GM21423 (cell line): Measurements from ENCODE around the gene KCNK10.

Experiments used
- ATAC-seq: cut with Tn5 transposase; IDR thresholded peaks from one replicate; pipeline ENCODE4 v1.9.1; 2021; ENCODE audit warnings: mild to moderate bottlenecking, moderate library complexity; ENCODE audit not compliant: unreplicated experiment

KCNK10 gene

DNA sequence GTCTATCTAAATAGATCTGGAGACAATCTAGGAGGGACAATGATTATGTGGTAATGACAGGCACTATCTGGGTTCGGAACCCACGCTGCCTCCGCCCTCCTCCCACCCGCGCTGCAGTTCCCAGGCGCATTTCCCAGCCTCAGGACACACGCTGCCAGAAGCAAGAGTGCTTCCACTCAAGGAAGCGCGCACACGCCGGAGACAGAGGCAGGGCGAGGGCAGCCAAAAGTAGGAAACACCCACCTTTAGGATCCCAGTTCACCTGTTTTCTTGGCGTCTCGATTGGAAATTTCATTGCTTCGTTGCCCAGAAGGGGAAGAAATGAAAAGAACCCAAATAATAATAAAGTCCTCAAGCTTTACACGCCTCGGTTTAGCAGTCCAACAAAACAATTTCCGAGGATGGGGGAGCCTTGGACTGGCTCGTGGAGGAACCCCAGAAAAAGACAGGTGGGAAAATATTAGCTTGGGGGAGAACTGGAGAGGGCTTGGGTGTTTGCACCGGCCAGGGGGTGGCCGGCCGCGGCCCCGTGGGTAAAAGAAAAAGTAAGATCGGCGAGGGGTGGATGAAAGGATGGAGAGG lies 474 bp downstream of the KCNK10 start:
- no peak for ATAC-seq

- no peak for ATAC-seq
Measured at GRCh38 chr14:88321692-88322503, 1.2 kb downstream of the KCNK10 start.

GRCh38 chr14:88318406-88318805 lies 4.7 kb downstream of the KCNK10 start:
- ATAC-seq, result no peak

DNA sequence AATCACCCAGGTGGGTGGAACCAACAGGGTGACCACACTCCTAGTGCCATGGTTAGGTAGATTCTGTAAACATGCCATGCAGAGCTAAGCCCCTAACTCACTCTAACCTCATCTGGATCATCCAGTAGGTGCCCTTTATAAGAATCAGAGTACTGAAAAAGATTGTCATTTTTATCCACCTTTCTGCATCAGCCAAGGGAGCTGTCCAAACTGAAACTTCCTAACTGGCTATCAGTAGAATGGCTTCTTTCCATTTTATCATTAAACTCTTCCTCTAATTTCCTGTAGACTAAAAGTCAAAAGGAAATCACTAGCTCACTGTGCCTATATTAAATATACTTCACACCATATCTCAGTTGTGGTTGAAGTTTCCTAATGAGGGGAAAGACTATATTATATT lies 6.5 kb downstream of the KCNK10 start:
- ATAC-seq, result no peak

GRCh38 chr14:88312257-88312656 lies 10.8 kb downstream of the KCNK10 start:
- ATAC-seq, result no peak

DNA sequence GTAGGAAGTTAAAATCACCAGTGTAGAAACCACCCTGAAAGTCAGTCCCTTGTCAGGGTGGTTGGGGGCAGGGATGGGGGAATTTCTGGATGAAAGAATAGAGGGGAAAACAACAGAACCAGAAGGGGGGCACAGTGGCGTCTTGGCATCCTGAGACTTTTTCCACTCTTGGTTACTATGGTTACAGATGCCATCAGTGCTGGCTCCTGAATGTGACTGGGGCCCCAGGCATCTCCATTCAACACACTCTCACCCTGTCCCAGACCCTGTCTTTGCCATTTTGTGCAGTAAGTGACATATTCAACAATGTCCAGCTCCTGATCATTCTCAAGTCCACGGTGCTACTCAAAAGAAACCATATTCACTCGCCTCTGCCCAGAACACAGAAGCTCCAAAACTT lies 11.3 kb downstream of the KCNK10 start:
- no peak for ATAC-seq

DNA sequence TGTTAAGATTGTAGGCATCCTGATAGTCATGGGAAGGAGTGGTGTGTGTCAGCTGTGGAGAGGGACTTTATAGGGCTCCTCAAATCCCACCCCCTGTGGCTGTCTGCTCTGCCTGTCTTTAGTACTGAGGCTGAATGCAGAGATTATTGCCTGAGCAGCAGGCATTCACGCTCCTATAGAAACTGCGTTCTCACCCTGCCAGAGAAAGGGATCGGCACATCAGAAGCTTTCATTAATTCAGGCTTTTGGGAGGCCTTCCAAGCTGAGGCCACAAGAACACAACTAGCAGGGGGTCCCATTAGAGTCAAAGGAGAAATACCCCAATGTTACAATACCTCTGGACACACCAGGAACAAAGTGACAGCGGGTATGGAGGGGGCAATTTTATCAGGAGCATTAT lies 12.6 kb downstream of the KCNK10 start:
- ATAC-seq, result no peak

GRCh38 chr14:88310021-88310420 lies 13.0 kb downstream of the KCNK10 start:
- no peak for ATAC-seq

DNA sequence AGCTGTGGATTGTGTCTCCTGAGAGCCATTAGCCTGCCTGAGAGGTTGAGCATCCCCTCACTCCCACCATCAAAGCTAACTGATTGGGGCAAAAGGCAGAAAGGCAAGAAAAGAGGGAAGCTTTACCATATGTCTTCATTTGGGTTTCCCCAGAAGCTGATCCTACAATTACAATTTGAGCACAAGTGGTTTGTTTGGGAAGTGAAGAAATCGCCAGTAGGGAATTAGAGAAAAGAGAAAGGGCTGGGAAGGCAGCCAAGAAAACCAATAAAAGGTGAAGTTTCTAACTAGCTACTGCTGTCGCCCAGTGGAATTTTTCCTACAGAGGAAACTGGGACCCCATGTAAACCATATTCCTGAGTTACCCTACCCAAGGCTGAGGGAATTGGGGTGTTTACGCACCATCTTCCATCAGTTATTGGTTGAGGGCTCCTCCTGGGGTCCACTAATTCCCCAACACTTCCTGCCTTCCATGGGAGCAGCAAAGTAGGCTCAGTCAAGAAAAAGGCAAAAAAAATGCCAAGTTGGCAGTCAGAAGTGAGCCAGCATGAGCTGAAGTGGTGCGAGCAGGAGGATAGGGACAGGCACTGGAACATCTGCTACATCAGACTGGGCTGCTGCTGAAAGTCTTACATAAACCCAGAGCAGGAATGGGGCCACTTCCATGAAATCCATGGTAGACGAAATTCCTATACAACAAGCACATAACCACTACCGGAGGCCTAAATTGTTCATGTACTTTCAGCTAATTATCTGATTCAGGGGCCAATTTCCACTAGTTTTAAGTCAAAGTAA lies 17.3 kb downstream of the KCNK10 start:
- ATAC-seq, result no peak

DNA sequence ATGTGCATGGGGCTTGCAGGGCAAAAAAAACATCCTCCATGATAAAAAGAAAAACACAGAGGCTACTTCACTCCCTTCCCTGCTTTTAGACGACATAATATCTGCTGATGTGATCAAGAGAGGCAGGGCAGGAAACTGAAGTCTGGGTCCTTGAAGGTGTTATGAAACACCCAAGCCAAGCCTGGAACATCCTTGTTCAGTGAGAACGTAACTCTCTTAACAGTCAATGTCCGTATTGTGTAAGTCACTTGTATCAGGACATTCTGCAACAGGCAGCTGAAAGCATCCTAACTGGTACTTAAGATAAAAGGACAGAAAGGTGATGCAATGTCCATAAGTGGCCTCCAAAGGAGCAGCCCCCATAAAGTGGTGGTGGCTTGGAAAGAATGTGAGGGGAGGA lies 20.0 kb downstream of the KCNK10 start:
- no peak for ATAC-seq

- no peak for ATAC-seq
Measured at GRCh38 chr14:88301381-88301780, 21.7 kb downstream of the KCNK10 start.

DNA sequence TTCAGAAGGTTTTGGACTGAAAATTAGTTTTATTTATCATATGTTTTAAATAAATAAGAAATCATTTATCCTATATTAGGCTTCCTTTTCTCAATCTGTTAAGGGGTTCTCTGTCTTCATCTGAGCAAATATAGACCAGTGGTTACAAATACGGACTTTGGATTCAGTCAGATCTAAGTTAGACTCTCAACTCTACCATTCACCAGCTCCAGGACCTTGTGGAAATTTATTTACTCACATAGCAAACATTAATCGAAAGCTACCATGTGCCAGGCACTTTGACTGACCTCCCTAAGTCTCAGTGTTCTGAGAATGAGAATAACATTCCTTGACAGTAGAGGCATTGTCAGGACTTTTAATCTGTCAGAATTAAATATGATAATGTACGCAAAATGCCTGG lies 22.3 kb downstream of the KCNK10 start:
- no peak for ATAC-seq

DNA sequence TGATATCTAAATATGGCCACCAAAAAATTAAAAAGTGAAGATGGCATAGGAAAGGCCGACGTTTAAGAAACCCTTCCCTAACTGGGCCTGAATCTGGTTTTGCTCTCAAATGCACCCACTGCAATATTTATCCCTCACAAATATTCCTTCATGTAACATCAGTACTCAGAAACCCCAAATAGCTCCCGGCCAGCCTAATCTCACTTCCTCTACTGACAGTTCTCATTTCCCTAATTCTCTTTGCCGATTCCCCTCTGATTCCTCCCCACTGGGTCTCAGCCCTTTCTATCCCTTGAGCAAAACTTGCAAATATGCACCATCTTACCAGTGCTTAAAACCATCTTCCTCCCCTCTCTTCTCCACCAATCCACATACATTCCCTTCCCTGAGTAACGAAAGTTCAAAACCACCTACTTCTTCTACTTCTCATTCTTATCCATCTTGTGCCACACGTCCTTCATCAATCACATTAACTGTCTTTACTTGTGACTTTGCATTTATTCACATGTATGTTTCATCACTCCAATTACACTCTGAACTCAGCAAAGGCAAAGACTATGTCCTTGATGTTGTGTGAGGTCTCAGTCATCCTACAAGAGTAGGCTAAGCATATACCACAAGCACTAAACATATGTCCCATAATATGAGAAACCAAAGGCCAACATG lies 23.1 kb downstream of the KCNK10 start:
- peak; percentile 51 for ATAC-seq

GRCh38 chr14:88297306-88297705 lies 25.8 kb downstream of the KCNK10 start:
- no peak for ATAC-seq

DNA sequence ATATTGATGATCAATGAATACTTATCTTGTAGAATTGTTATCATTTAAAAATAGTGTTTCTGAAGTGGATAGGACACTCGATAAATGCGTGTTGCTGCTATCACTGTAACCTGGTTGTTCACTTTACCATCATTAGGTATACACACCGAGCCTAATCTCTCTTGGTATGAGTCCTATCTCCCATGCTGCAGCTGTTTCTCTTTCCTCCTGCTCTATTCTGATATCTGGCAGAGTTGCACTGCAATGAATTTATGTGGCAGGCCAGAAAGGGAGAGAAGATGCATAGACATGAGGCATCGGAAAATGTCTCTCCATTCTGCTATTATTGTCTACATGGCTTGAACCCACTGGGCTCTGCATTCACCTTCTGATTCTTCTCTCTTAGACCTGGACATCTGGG lies 26.7 kb downstream of the KCNK10 start:
- no peak for ATAC-seq

GRCh38 chr14:88289996-88290395 lies 33.1 kb downstream of the KCNK10 start:
- no peak for ATAC-seq

- ATAC-seq, result no peak
Measured at GRCh38 chr14:88289234-88289633, 33.8 kb downstream of the KCNK10 start.

GRCh38 chr14:88286309-88286708 lies 36.8 kb downstream of the KCNK10 start:
- no peak for ATAC-seq

GRCh38 chr14:88281447-88281846 lies 41.6 kb downstream of the KCNK10 start:
- ATAC-seq, result no peak

DNA sequence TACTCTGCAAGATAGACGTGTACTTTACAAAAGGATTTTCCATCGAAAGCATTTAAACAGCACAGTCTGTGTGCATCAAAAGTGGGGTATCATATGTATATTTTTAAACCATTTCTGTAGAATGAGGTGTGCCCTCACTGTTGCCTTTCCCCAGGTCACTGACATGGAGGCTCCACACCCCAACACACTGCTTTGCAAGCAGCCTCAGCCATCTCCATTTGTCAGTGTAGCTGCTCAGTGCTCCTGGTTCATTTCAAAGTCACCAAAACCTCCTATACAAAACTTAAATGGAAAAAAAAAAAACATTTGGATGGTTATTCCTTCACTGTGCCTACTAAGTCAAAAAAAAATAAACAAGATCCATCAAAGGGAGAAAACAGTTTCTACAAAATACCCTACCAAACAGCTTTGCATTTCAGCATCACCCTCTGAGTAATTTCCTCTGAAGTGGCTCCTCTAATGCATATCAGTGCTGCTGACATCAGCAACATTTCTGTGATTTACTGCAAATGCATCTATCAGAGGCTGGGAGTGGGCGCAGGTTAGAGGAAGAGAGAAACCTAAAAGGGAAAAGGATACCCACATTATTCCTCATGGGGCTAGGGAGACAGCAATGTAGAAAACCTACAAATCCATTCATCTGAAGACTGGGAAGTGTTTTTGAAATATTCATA lies 46.0 kb downstream of the KCNK10 start:
- no peak for ATAC-seq
